ENCODE results near the gene RNF151.
"Not testable (repeated sequence)": the region's sequence is repeated elsewhere in the genome, so short reads cannot be mapped to it uniquely, and the experiment has no call there.

Gene RNF151

GRCh38 chr16:2003827-2004641, 37.4 kb downstream of the RNF151 start:
- DNase-seq (peak; percentile 80), ATAC-seq (replicated peaks) (peak; percentile 95 to 97)
- H3K9me3 Mint-ChIP-seq: no peaks in the 10 kb centered on the region
- H3K4me3 Mint-ChIP-seq: peak overlapping the region; percentile 21 to 49
- H3K27me3 Mint-ChIP-seq: no peaks in the 10 kb centered on the region
- H3K27ac Mint-ChIP-seq: peak overlapping the region; percentile 65
- peaks cover 35 to 52% of the 10 kb centered on the region in 2 donors for H3K4me1 Mint-ChIP-seq
- peaks cover 39 to 54% of the 10 kb centered on the region in 2 donors for H3K36me3 Mint-ChIP-seq

- no peak for DNase-seq
These were observed 38.3 kb downstream of the RNF151 start for GRCh38 chr16:2004795-2005517.

GRCh38 chr16:2005646-2006045, 39.0 kb downstream of the RNF151 start:
- DNase-seq (no peak), ATAC-seq (replicated peaks) (no peak)
- peak overlapping the region; percentile 25 for H3K27ac Mint-ChIP-seq
- no peaks in the 10 kb centered on the region for H3K9me3 Mint-ChIP-seq
- H3K36me3 Mint-ChIP-seq: peaks cover 33 to 50% of the 10 kb centered on the region in 2 donors
- peak overlapping the region; percentile 53 to 74 for H3K4me3 Mint-ChIP-seq
- H3K4me1 Mint-ChIP-seq: peaks cover 38 to 58% of the 10 kb centered on the region in 2 donors
- H3K27me3 Mint-ChIP-seq: no peaks in the 10 kb centered on the region

More at GRCh38 chr16:2004795-2005517, 38.3 kb downstream of the RNF151 start:
- Mint-ChIP-seq H3K27ac (peak overlapping the region; percentile 71), H3K4me3 (peak overlapping the region in 1 of 2 donors; percentile 65), H3K27me3 (no peaks in the 10 kb centered on the region), H3K9me3 (no peaks in the 10 kb centered on the region), H3K36me3 (peaks cover 37 to 50% of the 10 kb centered on the region in 2 donors), H3K4me1 (peaks cover 35 to 52% of the 10 kb centered on the region in 2 donors)
- no peak for ATAC-seq (replicated peaks)

GRCh38 chr16:2006317-2006716, 39.7 kb downstream of the RNF151 start:
- Mint-ChIP-seq H3K27me3 (no peaks in the 10 kb centered on the region), H3K9me3 (no peaks in the 10 kb centered on the region), H3K4me3 (peak overlapping the region; percentile 48 to 74), H3K4me1 (peaks cover 38 to 58% of the 10 kb centered on the region in 2 donors), H3K27ac (peak overlapping the region; percentile 25), H3K36me3 (peaks cover 28 to 46% of the 10 kb centered on the region in 2 donors)
- DNase-seq (no peak), ATAC-seq (replicated peaks) (no peak)

- H3K27ac Mint-ChIP-seq: peak overlapping the region; percentile 51
- peak overlapping the region; percentile 93 for H3K4me3 Mint-ChIP-seq
- H3K9me3 Mint-ChIP-seq: no peaks in the 10 kb centered on the region
- ATAC-seq (replicated peaks) (no peak), DNase-seq (no peak)
- no peaks in the 10 kb centered on the region for H3K27me3 Mint-ChIP-seq
- peaks cover 38 to 58% of the 10 kb centered on the region in 2 donors for H3K4me1 Mint-ChIP-seq
- H3K36me3 Mint-ChIP-seq: peaks cover 26 to 45% of the 10 kb centered on the region in 2 donors
These were observed 40.6 kb downstream of the RNF151 start for GRCh38 chr16:2007081-2007836.

- H3K4me1 Mint-ChIP-seq: peaks cover 38 to 58% of the 10 kb centered on the region in 2 donors
- ATAC-seq (replicated peaks): no peak
- peak overlapping the region; percentile 62 for H3K27ac Mint-ChIP-seq
- DNase-seq: no peak
- no peaks in the 10 kb centered on the region for H3K9me3 Mint-ChIP-seq
- peak overlapping the region; percentile 93 for H3K4me3 Mint-ChIP-seq
- no peaks in the 10 kb centered on the region for H3K27me3 Mint-ChIP-seq
- H3K36me3 Mint-ChIP-seq: peaks cover 23 to 41% of the 10 kb centered on the region in 2 donors
These were observed 41.4 kb downstream of the RNF151 start for GRCh38 chr16:2008009-2008526.

- DNase-seq (no peak), ATAC-seq (replicated peaks) (peak in 1 of 2 donors; percentile 7)
- Mint-ChIP-seq H3K27ac (peak overlapping the region; percentile 82), H3K4me1 (peaks cover 38 to 58% of the 10 kb centered on the region in 2 donors), H3K36me3 (peaks cover 23 to 41% of the 10 kb centered on the region in 2 donors), H3K4me3 (peak overlapping the region; percentile 93), H3K27me3 (no peaks in the 10 kb centered on the region), H3K9me3 (no peaks in the 10 kb centered on the region)
These were observed 42.0 kb downstream of the RNF151 start for GRCh38 chr16:2008631-2009163.

GRCh38 chr16:2009164-2009711, 42.6 kb downstream of the RNF151 start:
- no peak for DNase-seq
- Mint-ChIP-seq H3K4me1 (peaks cover 38 to 54% of the 10 kb centered on the region in 2 donors), H3K36me3 (peaks cover 23 to 41% of the 10 kb centered on the region in 2 donors), H3K27ac (peak overlapping the region; percentile 82), H3K27me3 (no peaks in the 10 kb centered on the region), H3K4me3 (peak overlapping the region; percentile 93), H3K9me3 (no peaks in the 10 kb centered on the region)
- peak; percentile 41 to 49 for ATAC-seq (replicated peaks)

- H3K27ac Mint-ChIP-seq: peak within 1 kb of the TSS; percentile 96
- peak within 1 kb of the TSS; percentile 93 for H3K4me3 Mint-ChIP-seq
- H3K36me3 Mint-ChIP-seq: peaks cover 21 to 40% of the 10 kb centered on the region in 2 donors
- no peaks in the 10 kb centered on the region for H3K27me3 Mint-ChIP-seq
- no peaks in the 10 kb centered on the region for H3K9me3 Mint-ChIP-seq
- peaks cover 36 to 47% of the 10 kb centered on the region in 2 donors for H3K4me1 Mint-ChIP-seq
- DNase-seq (peak; percentile 69), ATAC-seq (replicated peaks) (peak; percentile 96 to 97)
These were observed 43.3 kb downstream of the RNF151 start, which contains the start of gene ZNF598 for GRCh38 chr16:2009791-2010510. Gene ZNF598, minus strand, starts transcription at chr16:2009821.

GRCh38 chr16:2011726-2012125, 45.1 kb downstream of the RNF151 start:
- not testable (repeated sequence) for H3K9me3 Mint-ChIP-seq; H3K27ac Mint-ChIP-seq; ATAC-seq (replicated peaks); DNase-seq; H3K4me3 Mint-ChIP-seq; H3K27me3 Mint-ChIP-seq
- peaks cover 22 to 29% of the 10 kb centered on the region in 2 donors for H3K4me1 Mint-ChIP-seq
- H3K36me3 Mint-ChIP-seq: peaks cover 8 to 24% of the 10 kb centered on the region in 2 donors

GRCh38 chr16:2013527-2013926, 46.9 kb downstream of the RNF151 start:
- Mint-ChIP-seq H3K4me3 (no peak overlapping the region), H3K4me1 (peaks cover 6 to 11% of the 10 kb centered on the region in 2 donors), H3K9me3 (no peaks in the 10 kb centered on the region), H3K36me3 (peaks cover 3 to 8% of the 10 kb centered on the region in 2 donors), H3K27ac (no peak overlapping the region), H3K27me3 (peaks cover 5 to 7% of the 10 kb centered on the region in 2 donors)
- DNase-seq (no peak), ATAC-seq (replicated peaks) (no peak)

GRCh38 chr16:2015117-2015946, 48.7 kb downstream of the RNF151 start:
- Mint-ChIP-seq H3K9me3 (no peaks in the 10 kb centered on the region), H3K4me3 (no peak overlapping the region), H3K36me3 (peaks cover 3 to 5% of the 10 kb centered on the region in 2 donors), H3K4me1 (peaks cover 2 to 3% of the 10 kb centered on the region in 2 donors), H3K27me3 (peaks cover 10 to 17% of the 10 kb centered on the region in 2 donors), H3K27ac (no peak overlapping the region)
- ATAC-seq (replicated peaks): no peak
- DNase-seq: no peak

All from stimulated activated naive B cell treated with anti-CD40 and anti-IgM and Interleukin-4, amounts not matched to agents 10 μg/mL and 1 μg/mL and 100 μg/mL, for 72 hours (primary cell).